Fibroblast of pulmonary artery (primary cell): ENCODE data around the gene RFX6.
"Not testable (repeated sequence)": the region's sequence is repeated elsewhere in the genome, so short reads cannot be mapped to it uniquely, and the experiment has no call there.

Experiments used
- DNase-seq: peaks from one replicate; pipeline ENCODE4 v3.0.0-alpha.2; 2010; ENCODE audit warnings: low read depth
- H3K4me3 ChIP-seq: replicated peaks from 2 replicates; pipeline ENCODE4 v1.5.1; 2011; ENCODE audit warnings: low read depth, mild to moderate bottlenecking, control low read depth, low read length, moderate library complexity
- CTCF ChIP-seq: IDR thresholded peaks from 2 replicates; pipeline ENCODE4 v1.5.1; 2011; ENCODE audit warnings: mild to moderate bottlenecking, control low read depth, low read length, inconsistent platforms; ENCODE audit errors: missing control alignments

The RFX6 gene, protein sequence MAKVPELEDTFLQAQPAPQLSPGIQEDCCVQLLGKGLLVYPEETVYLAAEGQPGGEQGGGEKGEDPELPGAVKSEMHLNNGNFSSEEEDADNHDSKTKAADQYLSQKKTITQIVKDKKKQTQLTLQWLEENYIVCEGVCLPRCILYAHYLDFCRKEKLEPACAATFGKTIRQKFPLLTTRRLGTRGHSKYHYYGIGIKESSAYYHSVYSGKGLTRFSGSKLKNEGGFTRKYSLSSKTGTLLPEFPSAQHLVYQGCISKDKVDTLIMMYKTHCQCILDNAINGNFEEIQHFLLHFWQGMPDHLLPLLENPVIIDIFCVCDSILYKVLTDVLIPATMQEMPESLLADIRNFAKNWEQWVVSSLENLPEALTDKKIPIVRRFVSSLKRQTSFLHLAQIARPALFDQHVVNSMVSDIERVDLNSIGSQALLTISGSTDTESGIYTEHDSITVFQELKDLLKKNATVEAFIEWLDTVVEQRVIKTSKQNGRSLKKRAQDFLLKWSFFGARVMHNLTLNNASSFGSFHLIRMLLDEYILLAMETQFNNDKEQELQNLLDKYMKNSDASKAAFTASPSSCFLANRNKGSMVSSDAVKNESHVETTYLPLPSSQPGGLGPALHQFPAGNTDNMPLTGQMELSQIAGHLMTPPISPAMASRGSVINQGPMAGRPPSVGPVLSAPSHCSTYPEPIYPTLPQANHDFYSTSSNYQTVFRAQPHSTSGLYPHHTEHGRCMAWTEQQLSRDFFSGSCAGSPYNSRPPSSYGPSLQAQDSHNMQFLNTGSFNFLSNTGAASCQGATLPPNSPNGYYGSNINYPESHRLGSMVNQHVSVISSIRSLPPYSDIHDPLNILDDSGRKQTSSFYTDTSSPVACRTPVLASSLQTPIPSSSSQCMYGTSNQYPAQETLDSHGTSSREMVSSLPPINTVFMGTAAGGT

GRCh38 chr6:116876635-116877611 lies at the start of gene RFX6:
TSS of gene RFX6 (plus strand) at chr6:116877242. CDS start at chr6:116877276, 34 bp downstream.
- no peak for TF ChIP-seq CTCF
- no peak within 1 kb of the TSS for H3K4me3 ChIP-seq
- no peak for DNase-seq

DNA sequence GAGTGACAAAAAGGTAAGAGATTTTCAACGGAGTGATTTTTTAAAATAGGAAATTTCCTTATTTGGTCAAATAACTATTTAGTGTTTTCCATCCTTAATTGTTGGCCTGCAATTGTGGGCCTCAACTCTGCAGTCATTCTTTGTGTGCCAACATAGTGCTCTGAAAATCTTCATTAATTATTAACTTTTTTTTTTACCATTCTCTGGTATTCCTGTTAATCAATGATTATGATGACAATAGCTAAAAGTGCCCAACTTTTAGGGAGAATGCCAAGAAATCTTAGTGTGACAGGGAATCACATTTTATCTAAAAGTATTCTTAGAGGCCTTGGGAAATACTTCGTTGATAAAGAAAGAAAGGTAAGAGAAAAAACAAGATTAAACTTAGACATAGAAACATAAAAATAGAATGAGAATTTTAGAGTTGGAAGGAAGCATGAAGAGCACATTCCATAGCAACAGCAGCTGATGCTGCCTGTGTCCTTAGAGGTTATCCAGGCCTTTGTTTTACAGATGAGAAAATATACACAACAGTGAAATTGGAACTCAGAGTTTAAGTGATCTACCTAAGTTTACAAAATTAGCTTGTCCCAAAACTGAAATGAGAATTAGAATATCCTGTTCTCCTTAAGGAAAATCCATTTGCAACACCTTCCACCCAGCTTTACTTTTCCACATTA lies 49.3 kb upstream of the RFX6 start:
- no peak overlapping the region for H3K4me3 ChIP-seq
- no peak for TF ChIP-seq CTCF
- no peak for DNase-seq

DNA sequence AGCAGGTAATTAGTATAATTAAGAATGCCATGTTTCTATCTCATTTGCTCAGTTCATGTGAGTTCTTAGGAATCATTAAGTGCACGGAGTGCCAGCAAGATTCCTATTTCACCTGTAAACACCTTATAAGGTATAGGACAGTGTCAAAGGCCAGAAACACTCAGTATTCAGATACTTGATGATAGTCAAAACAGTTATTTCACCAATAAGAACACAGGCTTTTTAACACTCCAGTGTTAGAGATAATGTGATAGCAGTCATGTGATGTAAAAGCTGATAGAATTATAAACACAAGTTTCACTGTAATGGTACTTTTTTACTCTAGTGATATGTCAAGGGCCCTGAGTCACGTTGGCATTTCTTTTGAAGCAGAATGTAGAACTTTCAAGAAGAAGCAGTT lies 48.1 kb upstream of the RFX6 start, which contains the start of gene GPRC6A:
Gene GPRC6A (minus strand): TSS at position 101 of the 400 bp plus-strand sequence. CDS start 70 bp downstream, at position 31.
- DNase-seq = no peak
- no peak for TF ChIP-seq CTCF
- H3K4me3 ChIP-seq = no peak within 1 kb of the TSS

DNA sequence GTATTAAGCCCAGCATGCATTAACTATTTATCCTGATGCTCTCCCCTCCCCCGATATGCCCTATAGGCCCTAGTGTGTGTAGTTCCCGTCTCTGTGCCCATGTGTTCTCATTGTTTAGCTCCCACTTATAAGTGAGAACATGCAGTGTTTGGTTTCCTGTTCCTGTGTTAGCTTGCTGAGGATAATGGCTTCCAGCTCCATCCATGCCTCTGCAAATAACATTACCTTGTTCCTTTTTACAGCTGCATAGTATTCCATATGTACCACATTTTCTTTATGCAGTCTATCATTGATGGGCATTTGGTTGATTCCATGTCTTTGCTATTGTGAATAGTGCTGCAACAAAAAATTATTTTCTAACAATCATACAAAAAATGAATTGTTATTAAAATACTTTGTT lies 42.5 kb upstream of the RFX6 start:
- not testable (repeated sequence) for DNase-seq, H3K4me3 ChIP-seq

DNA sequence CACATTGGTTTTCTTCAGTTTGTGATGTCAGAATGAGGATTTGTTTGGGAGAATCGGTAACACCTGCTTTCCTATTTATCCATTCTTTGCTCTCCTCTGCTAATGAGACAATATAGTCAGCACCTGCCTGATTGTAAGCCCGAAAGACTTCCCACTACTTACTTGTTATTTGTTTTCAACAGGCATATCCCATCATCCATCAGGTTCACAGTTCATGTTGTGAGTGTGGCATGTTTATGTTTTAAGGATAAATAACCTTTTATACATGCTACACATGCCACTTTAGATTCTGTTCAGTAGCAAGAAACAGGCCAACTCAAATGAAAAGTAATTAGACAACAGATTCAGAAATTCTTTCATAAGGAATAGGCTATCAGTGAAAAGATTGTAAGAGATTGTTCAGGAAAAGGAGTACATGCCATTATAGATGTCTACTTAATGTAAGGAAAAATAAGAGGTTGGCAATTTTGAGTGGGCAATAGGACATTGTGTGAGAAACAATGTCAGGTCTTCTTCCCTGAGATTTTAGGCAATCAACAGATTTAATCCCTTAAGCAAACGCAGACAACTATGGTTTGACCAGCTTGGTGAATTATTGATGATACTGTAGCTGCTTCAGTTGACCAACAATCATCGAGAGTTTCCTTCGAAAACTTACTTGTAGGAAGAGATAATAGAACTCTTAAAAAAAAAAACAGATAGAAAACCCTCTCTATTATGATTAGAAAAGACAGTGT lies 40.3 kb upstream of the RFX6 start:
- DNase-seq = no peak
- H3K4me3 ChIP-seq = no peak overlapping the region
- no peak for TF ChIP-seq CTCF

- TF ChIP-seq CTCF = no peak
- DNase-seq = peak; percentile 3
- H3K4me3 ChIP-seq = no peak overlapping the region
Observed at GRCh38 chr6:116840091-116840490, 37.0 kb upstream of the RFX6 start.
